GM21723 (cell line): Measurements from ENCODE around the gene TMEM115.

Experiments
- ATAC-seq: cut with Tn5 transposase; IDR thresholded peaks from one replicate; pipeline ENCODE4 v1.9.1; 2021; ENCODE audit warnings: mild to moderate bottlenecking, moderate library complexity; ENCODE audit not compliant: unreplicated experiment

The TMEM115 gene

DNA sequence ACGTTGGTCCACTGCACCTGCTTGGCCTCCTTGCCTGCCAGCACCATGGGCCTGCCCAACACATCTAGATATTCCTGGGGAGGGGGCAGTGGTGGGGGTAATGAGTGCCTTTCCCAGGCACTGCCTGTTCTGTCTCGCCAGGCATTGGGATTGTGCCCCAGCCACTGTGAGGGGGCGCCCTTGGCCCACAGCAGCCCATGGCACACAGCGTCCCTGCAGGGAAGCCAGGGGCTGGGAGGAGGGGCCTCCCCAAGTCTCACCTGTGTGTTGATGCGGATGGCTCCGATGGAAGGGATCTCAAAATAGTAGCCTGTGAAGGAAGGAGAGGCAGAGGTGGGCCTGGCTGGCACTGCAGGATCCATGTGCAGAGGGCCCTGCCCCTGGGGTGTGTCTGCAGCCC, 18.7 kb upstream of the TMEM115 start:
- no peak for ATAC-seq

DNA sequence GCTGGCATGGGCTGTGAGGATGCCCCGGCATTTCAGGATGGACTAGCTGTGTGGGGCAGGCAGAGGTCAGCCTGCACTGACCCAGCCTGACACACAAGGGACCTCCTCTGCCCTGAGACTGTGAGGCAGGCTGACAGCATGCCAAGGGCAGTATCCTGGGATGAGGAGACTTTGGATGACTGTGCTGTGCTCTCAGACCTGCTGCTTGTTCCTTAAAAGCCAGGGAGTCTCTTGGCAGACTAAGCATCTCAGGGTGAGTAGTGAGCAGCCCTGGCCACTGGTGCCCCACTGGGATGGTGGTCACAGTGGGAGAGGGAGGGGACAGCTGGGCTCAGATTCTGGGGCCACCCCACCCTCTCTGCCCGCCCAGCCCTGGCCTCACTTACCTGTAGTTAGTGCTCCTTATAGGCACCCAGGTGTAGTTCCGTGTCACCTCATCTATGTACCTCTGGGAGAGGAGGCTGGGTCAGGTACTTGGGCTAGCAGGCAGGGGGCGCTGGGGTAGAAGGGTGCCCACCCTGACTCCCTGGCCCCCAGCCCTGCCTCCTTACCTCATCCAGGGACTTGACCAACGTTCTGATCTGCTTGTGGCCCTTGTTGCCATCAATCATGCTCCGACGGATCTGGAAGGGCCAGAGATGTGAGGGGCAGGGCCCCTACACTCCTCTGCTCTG, 16.1 kb upstream of the TMEM115 start:
- ATAC-seq = no peak

DNA sequence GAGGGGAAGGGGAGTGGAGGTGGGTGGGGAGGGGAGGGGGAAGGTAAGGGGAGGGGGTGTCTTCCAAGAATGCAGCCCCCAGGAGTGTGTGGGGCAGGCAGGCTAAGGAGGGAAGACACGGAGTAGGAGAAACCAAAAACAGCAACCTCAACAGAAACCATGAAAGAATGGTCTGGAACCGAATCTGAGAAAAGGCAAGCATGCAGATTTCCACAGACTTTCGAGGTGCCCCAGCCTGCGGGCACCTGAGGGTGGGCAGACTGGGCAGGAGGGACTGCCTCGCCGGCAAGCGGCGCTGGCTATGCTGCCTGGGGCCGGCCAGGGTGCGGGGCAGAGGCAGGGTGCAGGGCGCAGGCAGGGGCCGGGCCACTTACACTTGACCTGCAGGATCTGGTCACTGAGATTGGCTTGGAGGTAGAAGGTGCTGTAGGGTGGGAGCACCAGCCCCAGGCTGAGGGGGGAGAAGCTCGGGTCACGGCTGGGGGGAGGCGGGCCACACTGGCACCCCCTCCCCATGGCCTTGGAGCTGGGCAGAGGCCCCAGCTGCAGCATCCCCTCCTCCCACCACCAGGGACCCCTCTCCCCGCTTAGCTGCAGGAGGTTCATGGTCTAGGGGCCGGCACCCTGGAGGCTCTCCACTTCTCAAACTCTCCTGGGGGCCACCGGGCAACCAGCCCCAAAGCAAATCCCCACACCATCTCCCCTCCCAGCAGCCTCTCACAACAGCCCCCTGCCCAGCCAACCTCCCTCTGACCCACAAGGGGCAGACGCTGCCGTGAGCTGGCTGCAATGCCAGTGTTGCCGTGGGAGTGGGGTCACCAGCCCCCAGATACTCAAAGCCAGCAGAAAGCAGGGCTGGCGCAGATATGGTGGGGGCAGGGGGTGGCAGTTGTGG, 15.3 kb upstream of the TMEM115 start:
- ATAC-seq = no peak

DNA sequence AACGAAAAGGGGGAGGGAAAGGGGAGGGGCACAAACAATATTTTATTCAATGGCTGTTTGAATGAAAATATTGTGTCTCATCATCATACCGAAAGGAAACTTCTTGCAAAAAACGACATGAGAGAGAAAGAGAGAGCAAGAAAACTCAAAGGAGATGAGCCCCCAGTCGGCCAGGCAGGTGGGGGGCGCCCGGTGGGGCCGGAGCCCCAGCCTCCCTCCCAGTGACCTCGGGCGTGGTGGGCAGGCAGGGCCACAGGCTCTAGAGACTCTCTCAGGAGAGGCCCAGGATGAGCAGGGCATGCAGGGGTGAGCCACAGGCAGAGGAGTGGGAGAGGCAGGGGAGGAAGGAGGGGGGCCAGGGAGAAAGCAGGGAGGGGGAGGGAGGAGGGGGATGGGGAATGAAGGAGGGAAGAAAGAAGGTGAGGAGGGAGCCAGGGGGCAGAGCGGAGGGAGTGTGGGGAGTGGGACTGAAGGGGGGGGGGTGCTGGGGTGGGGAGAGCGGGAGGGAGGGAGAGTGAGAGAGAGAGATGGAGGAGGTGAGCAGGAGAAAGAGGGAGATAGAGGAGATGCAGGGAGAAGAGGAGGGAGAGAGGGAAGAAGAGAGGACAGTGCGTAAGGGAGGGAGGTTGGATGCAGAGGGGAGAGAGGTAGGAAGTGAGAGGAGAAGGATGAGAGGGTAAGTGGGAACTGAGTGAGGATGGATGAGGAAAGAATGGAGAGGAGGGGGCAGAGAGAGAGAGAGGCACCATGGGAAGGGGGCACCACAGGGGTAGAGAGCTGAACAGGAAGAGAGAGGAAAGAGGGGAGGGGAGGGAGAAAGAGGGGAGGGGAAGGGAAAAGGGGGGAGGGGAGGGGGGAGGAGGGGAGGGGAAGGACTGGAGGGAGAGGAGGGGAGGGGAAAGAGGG, 14.1 kb upstream of the TMEM115 start:
- no peak for ATAC-seq

DNA sequence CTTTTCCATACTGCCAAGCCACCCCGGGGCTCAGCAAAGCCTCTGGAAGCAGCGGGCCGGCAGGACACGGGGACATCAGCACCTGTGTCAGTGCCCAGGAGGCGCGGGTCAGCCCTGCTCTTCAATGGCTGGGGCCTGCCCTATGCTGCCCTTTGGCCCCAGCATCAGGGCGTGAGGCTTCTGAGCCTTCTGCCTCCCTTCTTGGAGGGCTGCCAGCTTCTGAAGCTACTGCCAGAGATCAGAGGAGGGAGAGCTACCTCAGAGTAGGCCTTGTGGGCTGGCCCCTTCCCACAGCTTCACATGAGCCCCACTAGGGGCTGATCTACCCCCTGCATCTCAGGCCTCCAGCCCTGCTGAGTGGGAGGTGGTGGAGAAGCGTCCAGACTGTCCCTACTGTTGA, 13.0 kb upstream of the TMEM115 start:
- ATAC-seq = no peak

DNA sequence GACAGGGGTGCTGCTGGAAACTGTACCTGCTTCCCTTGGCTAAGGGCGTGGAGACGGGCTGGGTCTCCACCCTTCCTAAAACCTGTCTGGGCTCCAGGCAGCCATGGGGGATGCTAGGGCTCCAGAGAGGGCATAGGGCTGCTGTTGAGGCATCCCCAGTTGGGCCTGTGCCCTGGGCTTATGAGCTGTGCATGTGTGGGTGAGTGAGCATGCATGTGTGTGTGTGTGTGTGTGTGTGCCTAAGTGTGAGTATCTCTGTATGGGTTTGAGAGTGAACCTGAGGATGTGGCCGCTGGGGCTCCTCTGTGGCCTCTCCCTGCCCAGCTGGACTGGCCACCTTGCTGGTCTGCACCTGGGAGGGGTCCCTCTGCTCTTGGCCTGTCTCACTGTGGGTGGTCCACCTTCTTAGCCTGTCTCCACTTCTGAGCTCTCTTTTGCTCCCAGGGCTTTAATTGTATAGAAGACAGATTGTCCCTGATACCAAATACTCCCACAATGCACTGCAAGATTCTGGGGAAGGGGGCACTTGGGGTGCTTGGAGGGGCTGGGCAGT, 11.9 kb upstream of the TMEM115 start:
- ATAC-seq = no peak

DNA sequence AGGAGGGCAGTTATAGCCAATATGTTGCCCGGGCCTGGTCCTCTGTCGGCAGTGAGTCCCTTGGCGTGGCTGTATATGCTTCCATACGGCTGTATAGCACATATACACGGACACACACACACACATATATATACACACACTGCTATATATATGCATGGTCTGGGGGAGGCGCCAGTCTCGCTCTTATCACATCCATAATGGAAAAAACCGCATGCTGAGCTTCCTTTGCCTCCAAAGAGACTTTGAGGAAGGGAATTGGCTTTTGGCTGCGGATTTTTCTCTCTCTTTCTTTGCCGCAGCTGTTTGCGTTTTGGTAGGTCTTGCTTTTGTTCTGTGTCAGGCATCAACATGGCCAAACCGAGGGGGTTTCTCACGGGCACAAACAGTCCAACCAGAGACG, 11.3 kb upstream of the TMEM115 start:
- no peak for ATAC-seq

DNA sequence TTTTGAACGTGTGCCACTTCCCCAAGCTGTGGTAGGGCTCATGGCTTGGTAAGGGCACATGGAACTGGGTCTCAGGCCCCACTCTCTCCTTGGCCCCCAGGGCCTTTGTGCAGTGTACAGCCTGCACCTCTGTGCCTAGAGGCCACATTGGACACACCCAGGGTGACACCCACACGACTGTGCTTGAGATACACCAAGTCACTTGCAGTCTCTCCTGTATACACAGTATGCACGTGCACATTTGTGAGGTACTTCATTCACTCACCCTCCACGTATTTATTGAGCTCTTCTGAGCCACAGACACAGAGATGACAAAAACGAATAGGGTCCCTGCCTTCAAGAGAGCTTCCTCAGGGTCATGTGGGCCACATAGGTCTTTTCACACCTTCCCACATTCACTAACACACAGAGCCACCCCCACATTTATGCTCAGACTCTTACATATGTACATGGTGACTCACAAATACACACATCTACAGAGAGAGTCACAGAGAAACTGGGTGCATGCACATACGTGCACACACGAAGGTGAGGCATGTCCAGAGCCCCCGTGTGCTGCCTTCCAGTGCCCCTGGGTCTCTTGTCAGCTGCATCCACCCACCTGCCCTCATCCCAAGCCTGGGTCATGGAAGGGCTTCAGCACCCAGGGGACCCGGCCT, 9.8 kb upstream of the TMEM115 start:
- no peak for ATAC-seq

DNA sequence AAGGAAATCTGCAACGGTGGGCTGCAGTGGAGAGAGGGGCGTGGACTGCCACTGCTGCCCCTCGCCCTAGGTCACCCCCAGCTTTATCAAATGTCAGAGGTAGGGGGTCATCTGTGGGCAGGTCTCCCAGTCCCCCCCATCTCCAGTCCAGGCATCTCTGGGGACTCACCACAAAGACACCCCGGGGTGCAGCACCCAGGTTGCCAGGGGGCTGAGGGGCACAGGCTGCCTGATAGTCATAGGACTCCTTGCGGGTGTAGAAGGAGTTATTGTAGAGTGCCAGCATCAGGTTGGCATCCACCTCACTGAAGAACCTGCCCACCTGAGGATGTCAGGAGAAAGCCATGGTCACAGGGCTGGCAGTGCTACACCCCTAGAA, 6.5 kb upstream of the TMEM115 start:
- no peak for ATAC-seq

DNA sequence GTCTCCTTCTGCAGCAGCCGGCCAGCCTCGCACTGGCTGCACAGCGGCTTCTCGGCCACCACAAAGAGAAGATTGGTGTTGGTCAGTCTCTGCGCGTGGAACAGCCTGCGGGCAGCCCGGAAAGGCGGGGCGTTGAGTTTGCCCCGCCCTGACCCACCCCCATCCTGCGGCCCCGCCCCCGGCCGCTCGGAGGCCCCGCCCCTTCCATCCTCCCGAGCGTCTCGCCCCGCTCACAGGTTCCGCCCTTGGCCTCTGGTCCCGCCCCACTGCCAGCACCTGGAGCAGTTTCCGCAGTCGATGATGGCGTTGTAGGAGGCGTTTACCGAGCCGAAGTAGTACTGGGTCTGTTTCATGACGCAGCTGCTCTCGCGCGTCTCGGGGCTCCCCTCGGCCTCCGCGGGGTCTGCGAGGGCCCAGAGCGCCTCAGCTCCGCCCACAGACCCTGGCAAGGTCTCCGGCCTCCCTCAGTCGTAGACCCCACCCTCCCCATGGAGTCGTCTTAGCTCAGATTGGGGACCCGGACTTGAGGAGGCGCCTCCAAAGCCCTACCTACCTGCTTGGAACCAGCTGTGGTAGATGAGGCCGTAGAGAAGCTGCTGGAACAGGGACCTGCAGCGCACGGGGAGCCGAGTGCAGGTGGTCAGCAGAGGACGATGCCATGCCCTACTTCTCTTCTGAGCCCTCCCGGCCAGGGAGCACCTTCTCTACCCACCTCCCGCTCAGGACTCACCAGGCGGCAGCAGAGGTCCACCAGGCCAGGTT, 5.9 kb upstream of the TMEM115 start:
- peak; percentile 85 for ATAC-seq

DNA sequence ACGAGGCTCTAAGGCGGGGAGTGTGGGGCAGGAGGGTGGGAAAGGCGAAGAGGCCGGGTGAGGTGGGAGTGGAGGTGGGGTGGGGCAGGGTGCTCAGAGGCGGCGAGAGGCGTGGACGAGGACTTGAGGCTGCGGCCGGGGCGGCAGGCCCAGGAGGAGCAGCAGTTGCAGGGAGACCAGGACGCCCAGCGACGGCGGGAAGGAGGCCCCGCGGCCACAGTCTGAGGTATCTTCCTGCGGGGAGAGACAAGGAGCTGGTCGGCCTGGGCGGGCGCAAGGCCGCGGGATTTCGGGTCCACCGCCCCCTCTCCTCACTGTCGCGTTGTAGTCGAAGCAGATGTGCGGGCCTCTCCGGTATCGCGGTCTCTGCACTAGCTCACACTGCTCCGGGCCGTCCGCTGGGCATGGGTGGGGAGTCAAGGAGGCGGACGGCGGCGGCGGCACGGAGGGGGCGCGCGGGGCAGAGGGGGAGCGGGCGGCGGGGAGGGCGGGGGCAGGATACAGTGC, 5.3 kb upstream of the TMEM115 start:
- ATAC-seq = no peak

DNA sequence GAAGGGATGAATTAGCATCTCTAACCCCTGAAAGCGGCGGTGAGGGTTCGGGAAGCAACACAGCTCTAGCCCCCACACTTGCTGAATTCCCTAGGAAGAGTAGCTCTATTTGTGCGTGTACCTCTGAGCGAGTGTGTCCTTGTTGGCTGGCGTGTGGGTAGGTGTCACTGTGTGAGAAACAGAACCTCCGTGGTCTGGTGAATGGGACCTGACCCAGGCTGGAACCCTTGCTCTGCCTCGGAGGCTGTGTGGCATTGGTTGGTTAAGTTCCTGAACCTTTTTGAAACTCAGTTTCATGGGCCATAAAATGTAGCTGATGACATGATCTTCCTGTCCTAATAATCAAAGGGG, 414 bp upstream of the TMEM115 start:
- peak; percentile 15 for ATAC-seq

DNA sequence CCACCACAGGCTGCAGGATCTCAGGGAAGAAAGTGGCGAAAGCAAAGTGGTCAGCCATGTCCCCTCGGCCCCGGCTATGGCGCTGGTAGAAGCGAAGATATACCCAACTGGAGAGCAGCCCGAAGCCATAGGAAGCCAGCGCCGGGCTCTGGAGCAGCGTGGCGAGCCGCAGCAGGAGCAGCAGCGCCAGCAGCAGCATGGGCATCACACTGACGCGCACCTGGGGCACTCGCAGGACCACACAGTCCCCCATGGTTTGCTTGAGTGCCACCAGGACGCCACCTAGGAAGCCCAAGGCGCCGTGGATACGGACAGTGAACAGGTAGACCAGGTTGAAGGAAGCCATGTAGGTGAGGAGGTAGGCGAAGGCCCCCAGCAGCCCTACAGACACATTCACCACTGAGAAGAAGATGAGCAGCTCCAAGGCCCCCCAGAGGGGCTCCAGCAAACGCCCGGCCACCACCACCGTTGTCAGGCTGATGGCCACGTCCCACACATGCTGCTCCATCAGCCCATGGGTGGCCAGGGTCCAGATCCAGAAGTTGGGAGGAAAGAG, 888 bp downstream of the TMEM115 start:
- ATAC-seq = no peak

DNA sequence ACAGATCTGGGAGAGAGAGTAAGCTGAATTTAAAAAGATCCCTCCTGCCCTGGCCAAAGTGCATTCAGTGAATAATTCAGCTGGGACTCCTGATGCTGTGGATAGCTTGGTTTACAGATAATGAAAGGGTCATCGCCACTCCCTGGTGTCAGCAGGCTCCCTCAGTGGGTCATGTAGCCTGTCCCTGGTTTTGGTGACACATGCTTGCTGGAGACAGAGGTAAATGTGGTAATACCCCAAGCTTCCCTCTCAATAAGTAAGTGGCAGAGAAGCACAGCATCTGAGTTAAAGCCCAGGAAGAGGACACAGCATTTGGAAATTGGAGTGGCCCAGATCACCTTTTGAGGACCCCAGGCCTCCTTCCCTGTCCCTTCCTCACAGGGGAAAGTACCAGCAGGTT, 1.8 kb downstream of the TMEM115 start:
- no peak for ATAC-seq

DNA sequence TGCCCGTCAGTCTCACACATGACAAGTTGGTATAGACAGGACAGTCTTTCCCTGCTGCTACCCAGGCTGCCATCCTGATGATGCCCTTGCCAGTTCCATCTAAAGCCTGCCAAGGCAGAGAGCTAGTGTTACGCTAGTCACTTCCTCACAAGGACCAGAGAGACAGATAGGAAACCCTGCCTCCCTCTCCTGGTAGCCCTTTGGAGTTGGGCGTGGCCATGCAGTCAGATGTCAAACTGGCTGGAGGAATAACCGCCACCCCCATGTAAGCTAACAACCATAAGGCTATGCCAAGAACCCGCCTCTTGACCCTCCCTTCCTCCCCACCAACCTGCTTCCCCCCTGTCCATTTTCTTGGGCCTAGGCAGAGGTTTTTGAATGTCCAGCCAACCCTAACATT, 2.8 kb downstream of the TMEM115 start:
- no peak for ATAC-seq

DNA sequence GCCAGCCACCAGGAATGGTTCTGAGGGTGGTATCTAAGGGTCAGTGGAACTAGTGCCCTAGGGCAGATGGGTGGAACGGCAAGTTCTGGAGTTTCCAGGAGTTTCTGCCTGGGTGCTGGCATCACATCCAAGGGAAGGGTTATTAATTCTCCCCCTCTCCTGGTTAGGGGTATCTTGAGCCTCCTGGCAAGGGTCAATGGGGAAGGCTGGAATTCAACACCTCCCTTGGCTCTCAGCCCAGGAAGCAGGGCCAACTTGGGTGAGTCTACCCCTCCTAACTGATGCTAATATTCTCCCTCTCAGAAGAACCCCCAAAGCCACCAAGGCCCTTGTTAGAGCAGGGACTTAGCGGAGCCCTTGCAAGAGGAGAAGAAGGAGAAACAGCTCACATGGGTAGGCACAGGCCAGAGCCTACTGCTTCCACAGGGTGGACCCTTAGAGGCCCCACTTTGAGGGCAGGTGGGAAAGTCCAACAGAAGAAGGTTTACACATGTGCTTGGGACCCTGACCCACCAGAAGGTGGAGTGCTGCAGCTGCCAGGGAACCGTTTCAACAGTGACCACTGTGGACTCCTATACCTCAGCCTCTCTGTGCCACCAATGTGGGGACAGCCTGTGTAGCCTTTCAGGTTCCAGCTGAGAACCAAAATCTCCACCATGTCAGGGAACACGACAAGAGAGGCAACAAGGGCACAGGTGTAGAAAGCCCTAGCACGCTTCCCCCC, 3.3 kb downstream of the TMEM115 start:
- ATAC-seq = no peak

DNA sequence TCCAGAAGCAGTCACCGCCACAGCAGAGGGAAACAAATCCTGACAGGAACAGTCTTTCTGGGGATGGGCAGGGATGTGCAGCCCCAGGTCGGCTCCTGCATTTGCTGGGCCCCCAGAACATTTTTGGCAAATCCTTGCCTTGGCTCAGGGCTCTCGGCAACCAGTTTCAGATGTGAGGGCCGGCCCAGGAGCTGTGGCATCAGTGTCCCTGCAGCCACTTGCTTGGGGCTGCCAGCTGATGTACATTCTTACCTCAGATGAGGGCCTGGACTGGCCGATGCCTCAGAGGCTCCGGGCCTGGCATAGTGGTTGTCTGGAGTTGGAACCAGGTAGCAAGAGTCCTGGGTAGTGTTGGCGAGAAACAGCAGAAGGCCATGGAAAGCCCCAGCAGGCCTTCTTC, 4.5 kb downstream of the TMEM115 start:
- ATAC-seq = no peak

DNA sequence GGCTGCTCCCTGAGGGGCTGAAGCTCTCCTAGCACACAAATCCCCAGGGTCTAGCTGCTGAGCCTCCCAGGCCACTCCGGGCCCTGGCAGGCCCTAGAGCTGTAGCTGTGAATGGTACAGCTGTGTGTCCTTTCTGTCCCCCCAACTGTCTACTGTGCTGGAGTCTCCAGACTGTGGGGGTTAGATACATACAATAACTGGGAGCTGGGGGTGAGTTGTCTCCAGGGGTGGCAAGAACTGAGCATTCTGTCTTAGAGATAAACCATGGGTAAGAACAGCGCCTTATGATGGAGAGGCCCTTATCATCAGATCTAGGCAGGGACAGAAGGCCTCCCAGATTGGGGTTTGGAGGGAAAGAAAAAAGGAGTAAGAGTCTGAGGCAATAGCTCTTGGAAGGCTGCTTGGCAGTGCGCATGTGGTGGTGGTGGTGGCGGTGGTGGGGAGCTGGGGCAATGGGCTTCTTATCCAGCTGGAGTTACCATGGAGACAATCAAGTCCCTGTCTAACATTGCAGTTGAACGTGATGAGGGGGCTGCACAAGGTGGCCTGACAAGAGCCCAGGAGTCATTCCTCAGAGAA, 5.0 kb downstream of the TMEM115 start:
- no peak for ATAC-seq
